ENCODE data around the gene MYL12A. TPM values are rescaled to one million over a fixed set of nuclear protein-coding genes. Genes with fewer than 3 reads are reported as not detected.

Gene MYL12A
- polyA plus RNA-seq, 3 donors: 469 to 1,360 (median 1,139) TPM

- 100% methylated on average over 2 of the region's 2 CpGs for WGBS (ENCODE audit: insufficient coverage)
- peaks cover 0 to 2% (median 0%) of the 10 kb centered on the region in 7 donors for H3K9me3 Mint-ChIP-seq
- peaks cover 68% of the 10 kb centered on the region for H3K79me2 ChIP-seq (ENCODE audit: insufficient read depth, low read length)
- intact Hi-C loops (cut with micrococcal nuclease): no loop called here
- peak overlapping the region in 1 of 2 donors; percentile 56 for H3K27ac ChIP-seq (ENCODE audit: low read depth in 1 of 2, low read length in 2 of 2)
- peaks cover 53 to 65% of the 10 kb centered on the region in 2 donors for H3K36me3 ChIP-seq (replicated peaks in 1 of 2; ENCODE audit: control insufficient read depth in 1 of 2, insufficient read depth in 2 of 2, low read length in 2 of 2)
- peaks cover 51% of the 10 kb centered on the region for H4K20me1 ChIP-seq (ENCODE audit: insufficient read depth, low read length)
- no peak overlapping the region for H3K4me3 ChIP-seq (replicated peaks in 1 of 3; ENCODE audit: low read depth in 2 of 3, low read length in 3 of 3)
- H3K4me1 ChIP-seq (ENCODE audit: control insufficient read depth in 1 of 2, insufficient read depth in 2 of 2, low read length in 2 of 2): peaks cover 24 to 33% of the 10 kb centered on the region in 2 donors
- DNase-seq: no peak
- no peak overlapping the region for H3K9ac ChIP-seq (ENCODE audit: insufficient read depth, low read length, poor library complexity, severe bottlenecking)
- TF ChIP-seq, protein P1, sequence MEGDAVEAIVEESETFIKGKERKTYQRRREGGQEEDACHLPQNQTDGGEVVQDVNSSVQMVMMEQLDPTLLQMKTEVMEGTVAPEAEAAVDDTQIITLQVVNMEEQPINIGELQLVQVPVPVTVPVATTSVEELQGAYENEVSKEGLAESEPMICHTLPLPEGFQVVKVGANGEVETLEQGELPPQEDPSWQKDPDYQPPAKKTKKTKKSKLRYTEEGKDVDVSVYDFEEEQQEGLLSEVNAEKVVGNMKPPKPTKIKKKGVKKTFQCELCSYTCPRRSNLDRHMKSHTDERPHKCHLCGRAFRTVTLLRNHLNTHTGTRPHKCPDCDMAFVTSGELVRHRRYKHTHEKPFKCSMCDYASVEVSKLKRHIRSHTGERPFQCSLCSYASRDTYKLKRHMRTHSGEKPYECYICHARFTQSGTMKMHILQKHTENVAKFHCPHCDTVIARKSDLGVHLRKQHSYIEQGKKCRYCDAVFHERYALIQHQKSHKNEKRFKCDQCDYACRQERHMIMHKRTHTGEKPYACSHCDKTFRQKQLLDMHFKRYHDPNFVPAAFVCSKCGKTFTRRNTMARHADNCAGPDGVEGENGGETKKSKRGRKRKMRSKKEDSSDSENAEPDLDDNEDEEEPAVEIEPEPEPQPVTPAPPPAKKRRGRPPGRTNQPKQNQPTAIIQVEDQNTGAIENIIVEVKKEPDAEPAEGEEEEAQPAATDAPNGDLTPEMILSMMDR (IDR thresholded peaks at IDR 0.05): no peak
- no peaks in the 10 kb centered on the region for H3K27me3 ChIP-seq (ENCODE audit: control insufficient read depth in 2 of 2, insufficient read depth in 2 of 2, low read length in 2 of 2)
- H3K36me3 Mint-ChIP-seq: peaks cover 56 to 59% of the 10 kb centered on the region in 2 donors
- H3K27ac Mint-ChIP-seq: peak overlapping the region in 1 of 7 donors; percentile 37
- H3K4me2 ChIP-seq (replicated peaks; ENCODE audit: extremely low read depth, low read length, poor library complexity, severe bottlenecking): no peak overlapping the region
- H3K4me3 Mint-ChIP-seq: no peak overlapping the region
- no peak overlapping the region for H2AFZ ChIP-seq (ENCODE audit: insufficient read depth, low read depth, low read length, poor library complexity, severe bottlenecking)
- no peaks in the 10 kb centered on the region for H3K9me3 ChIP-seq (replicated peaks in 1 of 2; ENCODE audit: control insufficient read depth in 1 of 2, insufficient read depth in 1 of 2, low read length in 2 of 2)
- peaks cover 0 to 2% (median 0%) of the 10 kb centered on the region in 3 donors for H3K27me3 Mint-ChIP-seq (ENCODE audit: low read depth in 3 of 3)
- peaks cover 54% of the 10 kb centered on the region for H3K4me1 Mint-ChIP-seq
These were observed 10.1 kb downstream of the MYL12A start for GRCh38 chr18:3257627-3258120.

DNA sequence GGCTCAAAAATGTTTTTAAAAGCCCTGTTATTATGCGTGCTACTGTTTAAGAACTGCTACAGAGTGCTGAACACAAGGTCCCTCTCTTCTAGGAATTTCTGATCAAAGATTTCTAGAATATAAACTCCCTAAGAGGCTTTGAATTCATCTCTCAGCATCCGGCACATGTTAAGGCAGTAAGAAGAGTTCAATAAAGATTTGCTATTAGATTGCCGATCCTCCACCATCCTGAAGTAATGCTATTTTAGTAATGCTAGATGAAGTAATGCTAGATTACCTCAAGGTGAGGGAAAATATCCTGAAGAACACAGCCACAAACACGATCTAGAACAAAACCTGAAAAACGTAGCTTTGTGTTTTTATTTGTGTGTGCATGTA is 13.4 kb downstream of the MYL12A start:
- Mint-ChIP-seq H3K4me1 (peaks cover 61% of the 10 kb centered on the region), H3K9me3 (peaks cover 0 to 2% (median 0%) of the 10 kb centered on the region in 7 donors), H3K4me3 (peak overlapping the region; percentile 82 to 95), H3K27me3 (ENCODE audit: low read depth in 3 of 3) (no peaks in the 10 kb centered on the region), H3K36me3 (peaks cover 27 to 29% of the 10 kb centered on the region in 2 donors), H3K27ac (peak overlapping the region; percentile 96 to 99 (median 98))
- H3K27ac ChIP-seq (ENCODE audit: low read depth in 1 of 2, low read length in 2 of 2): peak overlapping the region; percentile 83 to 90
- H3K9ac ChIP-seq (ENCODE audit: insufficient read depth, low read length, poor library complexity, severe bottlenecking): peak overlapping the region; percentile 88
- H3K79me2 ChIP-seq (ENCODE audit: insufficient read depth, low read length): peaks cover 69% of the 10 kb centered on the region
- no peaks in the 10 kb centered on the region for H3K27me3 ChIP-seq (ENCODE audit: control insufficient read depth in 2 of 2, insufficient read depth in 2 of 2, low read length in 2 of 2)
- H3K4me2 ChIP-seq (replicated peaks; ENCODE audit: extremely low read depth, low read length, poor library complexity, severe bottlenecking): peak overlapping the region; percentile 79
- H3K9me3 ChIP-seq (replicated peaks in 1 of 2; ENCODE audit: control insufficient read depth in 1 of 2, insufficient read depth in 1 of 2, low read length in 2 of 2): no peaks in the 10 kb centered on the region
- H3K4me3 ChIP-seq (replicated peaks in 1 of 3; ENCODE audit: low read depth in 2 of 3, low read length in 3 of 3): peak overlapping the region; percentile 64 to 84 (median 80)
- peaks cover 51% of the 10 kb centered on the region for H4K20me1 ChIP-seq (ENCODE audit: insufficient read depth, low read length)
- intact Hi-C loops (cut with micrococcal nuclease): loop anchor here (2.0 to 10.0 kb wide), 4 partner anchors 14 to 334 kb away; partner anchors contain the start of gene MYL12A (in 1 of the 2)
- DNase-seq: no peak
- peaks cover 20 to 32% of the 10 kb centered on the region in 2 donors for H3K36me3 ChIP-seq (replicated peaks in 1 of 2; ENCODE audit: control insufficient read depth in 1 of 2, insufficient read depth in 2 of 2, low read length in 2 of 2)
- H2AFZ ChIP-seq (ENCODE audit: insufficient read depth, low read depth, low read length, poor library complexity, severe bottlenecking): peak overlapping the region; percentile 71
- TF ChIP-seq, protein P1 (IDR thresholded peaks at IDR 0.05): no peak
- WGBS (ENCODE audit: insufficient coverage): no CpG with 5 or more reads among the region's 5 CpGs
- H3K4me1 ChIP-seq (ENCODE audit: control insufficient read depth in 1 of 2, insufficient read depth in 2 of 2, low read length in 2 of 2): peaks cover 43 to 58% of the 10 kb centered on the region in 2 donors

Data from CD14-positive monocyte (primary cell).